Lung (tissue), 12 donors: Measurements from ENCODE around the gene CABLES1. TPM values are rescaled to one million over a fixed set of nuclear protein-coding genes. Genes with fewer than 3 reads are reported as not detected.

Experiments
- ATAC-seq: fragments of 200-7000 bp; cut with Tn5 transposase; one replicate; pipeline ENCODE4 v1.9.1; 2020; ENCODE audit warnings: moderate number of reproducible peaks; ENCODE audit not compliant: insufficient read depth, low FRiP score
- DNase-seq, 3 donors: peaks; one replicate each; pipeline ENCODE4 v3.0.0-alpha.2; 2013 to 2017
- H3K27ac ChIP-seq, 2 donors: one replicate each; pipeline ENCODE4 v1.5.1; 2013; ENCODE audit warnings: mild to moderate bottlenecking in 2 of 2, moderate library complexity in 2 of 2, control low read depth in 1 of 2, inconsistent platforms in 1 of 2, low read depth in 1 of 2, low read length in 1 of 2
- H3K27me3 ChIP-seq, 3 donors: one replicate each; pipeline ENCODE4 v1.5.1; 2013; ENCODE audit warnings: low read length in 2 of 3; ENCODE audit not compliant: control insufficient read depth in 3 of 3, insufficient read depth in 3 of 3
- H3K36me3 ChIP-seq, 4 donors: one replicate each; pipeline ENCODE4 v1.5.1; 2013; ENCODE audit warnings: low read length in 4 of 4, mild to moderate bottlenecking in 1 of 4, moderate library complexity in 1 of 4; ENCODE audit not compliant: control insufficient read depth in 4 of 4, insufficient read depth in 4 of 4
- H3K4me1 ChIP-seq, 5 donors: one replicate each; pipeline ENCODE4 v1.5.1; 2013; ENCODE audit warnings: low read length in 5 of 5, mild to moderate bottlenecking in 2 of 5, moderate library complexity in 1 of 5; ENCODE audit not compliant: control insufficient read depth in 5 of 5, insufficient read depth in 5 of 5
- H3K4me3 ChIP-seq: one replicate; pipeline ENCODE4 v1.5.1; 2013; ENCODE audit warnings: mild to moderate bottlenecking, control low read depth, moderate library complexity
- H3K9ac ChIP-seq, 2 donors: one replicate each; pipeline ENCODE4 v1.5.1; 2013; ENCODE audit warnings: low read length in 2 of 2, control low read depth in 1 of 2; ENCODE audit not compliant: insufficient read depth in 1 of 2
- H3K9me3 ChIP-seq, 4 donors: one replicate each; pipeline ENCODE4 v1.5.1; 2013; ENCODE audit warnings: low read length in 3 of 4, mild to moderate bottlenecking in 1 of 4, moderate library complexity in 1 of 4; ENCODE audit not compliant: control insufficient read depth in 4 of 4, insufficient read depth in 3 of 4
- CTCF ChIP-seq: IDR thresholded peaks from 2 replicates; pipeline ENCODE4 v1.5.1; 2012; ENCODE audit warnings: mild to moderate bottlenecking; ENCODE audit errors: control extremely low read depth, extremely low read depth
- WGBS, 2 donors: extraction: QIAGEN DNeasy Blood & Tissue Kit; methylation state at CpG; one replicate each; pipeline ENCODE4 v1.1.7; 2013; 5-methylcytosine and 5-hydroxymethylcytosine counted together
- polyA plus RNA-seq, 2 donors: library from polyadenylated mRNA; stranded (reverse); fragments of 200-250 nt; gene quantifications; one replicate each; pipeline ENCODE4 v1.2.1, GENCODE V29; 2013
- total RNA-seq, 2 donors: library from RNA; depleted of rRNA in 1 of 2; stranded (reverse); fragments of >200 nt in 1 of 2; gene quantifications; one replicate each; pipeline ENCODE4 v1.2.1, GENCODE V29; 2014 to 2021
- donor health status: control.
- donor health status: control.
- donor health status: Bipolar disorder and iron deficiency.
- donor health status: healthy.
- donor health status: DM: yes; HTN: yes; CAD: no.

The CABLES1 gene
- total and polyA plus RNA-seq, 4 donors, result 4.2 to 32.6 (median 14.7) TPM

- WGBS, 2 donors, result 92 to 94% methylated on average over 11 of the region's 11 CpGs
Measured at GRCh38 chr18:23151414-23152099, 16.3 kb downstream of the CABLES1 start.

GRCh38 chr18:23154030-23154429 lies 18.7 kb downstream of the CABLES1 start:
- Histone ChIP-seq H3K4me3 (no peak overlapping the region), H3K27me3 (no peaks in the 10 kb centered on the region), H3K9ac (no peak overlapping the region), H3K4me1 (peaks cover 0 to 13% (median 7%) of the 10 kb centered on the region in 5 donors), H3K9me3 (no peaks in the 10 kb centered on the region), H3K27ac (no peak overlapping the region), H3K36me3 (no peaks in the 10 kb centered on the region)
- ATAC-seq (no peak), DNase-seq (no peak)
- 86 to 91% methylated on average over 6 of the region's 6 CpGs for WGBS, 2 donors
- TF ChIP-seq CTCF, result no peak

More at GRCh38 chr18:23151414-23152099, 16.3 kb downstream of the CABLES1 start:
- no peak for TF ChIP-seq CTCF
- Histone ChIP-seq H3K36me3 (no peaks in the 10 kb centered on the region), H3K27me3 (no peaks in the 10 kb centered on the region), H3K9ac (no peak overlapping the region), H3K27ac (no peak overlapping the region), H3K4me3 (no peak overlapping the region), H3K9me3 (no peaks in the 10 kb centered on the region), H3K4me1 (peaks cover 0 to 12% (median 6%) of the 10 kb centered on the region in 5 donors)
- DNase-seq, result no peak
- ATAC-seq, result no peak

- DNase-seq, result no peak
- H3K4me1 ChIP-seq, result peaks cover 0 to 18% (median 9%) of the 10 kb centered on the region in 5 donors
- no peak overlapping the region for H3K27ac ChIP-seq
- TF ChIP-seq CTCF, result no peak
- H3K36me3 ChIP-seq, result no peaks in the 10 kb centered on the region
- no peak overlapping the region for H3K4me3 ChIP-seq
- ATAC-seq, result no peak
- WGBS, 2 donors, result 88 to 96% methylated on average over 5 of the region's 5 CpGs
- no peak overlapping the region for H3K9ac ChIP-seq
- H3K9me3 ChIP-seq, result no peaks in the 10 kb centered on the region
- no peaks in the 10 kb centered on the region for H3K27me3 ChIP-seq
Measured at GRCh38 chr18:23154823-23155500, 19.7 kb downstream of the CABLES1 start.
